ENCODE results near the gene CLINT1. TPM values are rescaled to one million over a fixed set of nuclear protein-coding genes. Genes with fewer than 3 reads are reported as not detected.

CLINT1 gene
- total and polyA plus RNA-seq, 8 donors = 68.0 to 118 (median 106) TPM

GRCh38 chr5:157740229-157740610, 118.7 kb downstream of the CLINT1 start:
- Histone ChIP-seq H3K27ac (no peak overlapping the region), H3K27me3 (no peaks in the 10 kb centered on the region), H3K36me3 (peaks cover 0 to 38% of the 10 kb centered on the region in 2 donors), H3K4me3 (no peak overlapping the region), H3K4me1 (peaks cover 0 to 16% of the 10 kb centered on the region in 2 donors), H3K9me3 (no peaks in the 10 kb centered on the region)
- no peak for DNase-seq
- TF ChIP-seq CTCF (IDR thresholded peaks at IDR 0.05) = peak in 1 of 2 donors; percentile 25
- intact Hi-C loops (cut with DNase I) = no loop called here
- no peak for ATAC-seq

DNA sequence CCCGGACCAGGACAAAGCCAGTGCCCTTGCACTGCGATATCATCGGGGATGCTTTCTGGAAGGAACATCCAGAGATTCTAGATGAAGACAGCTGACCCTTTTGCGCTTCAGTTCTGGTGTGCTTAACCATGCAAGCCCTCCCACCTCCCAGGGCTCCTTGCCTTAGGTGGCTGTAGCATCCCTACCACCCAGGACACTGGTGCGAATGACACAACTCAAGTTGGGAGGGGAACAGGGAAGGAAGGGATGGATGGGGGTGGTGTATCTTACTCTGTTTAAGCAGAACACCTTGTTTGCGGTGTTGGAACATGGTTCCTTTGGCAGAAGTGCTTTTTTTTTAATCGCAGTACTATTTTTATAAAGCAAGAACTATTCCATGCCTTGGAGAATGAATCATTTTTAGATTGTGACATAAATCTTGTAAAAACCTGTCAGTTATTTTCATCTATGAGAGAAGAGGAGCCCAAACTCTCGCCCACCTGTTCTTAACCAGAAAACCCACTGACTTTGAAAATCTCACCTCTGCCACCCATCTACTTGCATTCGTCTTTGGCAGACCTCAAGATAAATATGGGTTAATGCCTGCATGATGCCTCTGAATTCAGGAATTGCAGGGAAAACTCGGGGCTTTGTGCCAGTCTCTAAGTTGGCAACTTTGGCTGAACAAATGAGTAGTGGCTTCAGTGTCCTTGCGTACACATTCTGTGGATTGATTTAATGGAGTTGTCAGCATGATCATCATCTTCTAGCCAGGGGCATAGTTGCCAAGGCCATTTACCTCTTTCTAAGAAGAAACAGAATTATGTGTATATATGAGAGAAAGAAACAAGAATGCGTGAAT, 119.3 kb downstream of the CLINT1 start:
- H3K4me1 ChIP-seq = peaks cover 0 to 10% of the 10 kb centered on the region in 2 donors
- H3K27ac ChIP-seq = no peak overlapping the region
- no peak for TF ChIP-seq CTCF (IDR thresholded peaks at IDR 0.05)
- intact Hi-C loops (cut with DNase I) = no loop called here
- ATAC-seq = no peak
- DNase-seq = no peak
- H3K9me3 ChIP-seq = no peaks in the 10 kb centered on the region
- H3K36me3 ChIP-seq = peaks cover 0 to 44% of the 10 kb centered on the region in 2 donors
- H3K27me3 ChIP-seq = no peaks in the 10 kb centered on the region
- no peak overlapping the region for H3K4me3 ChIP-seq

- intact Hi-C loops (cut with DNase I) = no loop called here
Measured at GRCh38 chr5:157735991-157736390, 123.0 kb downstream of the CLINT1 start.

More at GRCh38 chr5:157735991-157736390, 123.0 kb downstream of the CLINT1 start:
- no peaks in the 10 kb centered on the region for H3K9me3 ChIP-seq
- TF ChIP-seq CTCF (IDR thresholded peaks at IDR 0.05) = no peak
- ATAC-seq (no peak), DNase-seq (no peak)
- H3K36me3 ChIP-seq = peaks cover 0 to 56% of the 10 kb centered on the region in 2 donors
- H3K4me1 ChIP-seq = peaks cover 2 to 10% of the 10 kb centered on the region in 2 donors
- H3K27me3 ChIP-seq = no peaks in the 10 kb centered on the region
- no peak overlapping the region for H3K27ac ChIP-seq
- H3K4me3 ChIP-seq = no peak overlapping the region

Other genes with a start within 250 kb of the CLINT1 start
- gene SOX30, start 206.7 kb downstream of the CLINT1 start, total RNA-seq = under 1 TPM in 1 of 2 donors, not detected in 1; 0.15 TPM
- gene SOX30, start 206.7 kb downstream of the CLINT1 start, polyA plus RNA-seq (ENCODE audit: insufficient read length in 6 of 6) = under 1 TPM; 0.14 to 0.35 (median 0.27) TPM
- gene C5orf52, start 187.6 kb downstream of the CLINT1 start, total RNA-seq = not detected
- gene C5orf52, start 187.6 kb downstream of the CLINT1 start, polyA plus RNA-seq (ENCODE audit: insufficient read length in 6 of 6) = not detected
- gene THG1L, start 127.7 kb downstream of the CLINT1 start, total RNA-seq = 1 to 10 TPM; 8.8 to 9.4 TPM
- gene THG1L, start 127.7 kb downstream of the CLINT1 start, polyA plus RNA-seq (ENCODE audit: insufficient read length in 6 of 6) = 10 to 100 TPM; 26.4 to 30.8 (median 28.8) TPM
- gene LSM11, start 115.4 kb downstream of the CLINT1 start, total RNA-seq = 1 to 10 TPM; 3.0 to 3.2 TPM
- 1 to 10 TPM; 6.5 to 8.1 (median 7.5) TPM for gene LSM11, start 115.4 kb downstream of the CLINT1 start, polyA plus RNA-seq (ENCODE audit: insufficient read length in 6 of 6)

All from left lung (tissue), 10 donors.